Fibroblast of lung (primary cell): ENCODE data around the gene HSD11B1L.

Source experiments
- EZH2 ChIP-seq: IDR thresholded peaks from 2 replicates; pipeline ENCODE4 v1.5.1; 2012; ENCODE audit warnings: low read length, control low read depth, mild to moderate bottlenecking; ENCODE audit errors: missing control alignments
- TF ChIP-seq, protein P1 (sequence below), 2 donors: IDR thresholded peaks in 1 of 2; conservative IDR thresholded peaks in 1 of 2; 1 replicate in 1 of 2; 2 replicates in 1 of 2; pipeline ENCODE4 v1.5.1; 2011 to 2012; ENCODE audit warnings: low read length in 2 of 2, control low read depth in 1 of 2, inconsistent platforms in 1 of 2, low read depth in 1 of 2, mild to moderate bottlenecking in 1 of 2

DNA sequence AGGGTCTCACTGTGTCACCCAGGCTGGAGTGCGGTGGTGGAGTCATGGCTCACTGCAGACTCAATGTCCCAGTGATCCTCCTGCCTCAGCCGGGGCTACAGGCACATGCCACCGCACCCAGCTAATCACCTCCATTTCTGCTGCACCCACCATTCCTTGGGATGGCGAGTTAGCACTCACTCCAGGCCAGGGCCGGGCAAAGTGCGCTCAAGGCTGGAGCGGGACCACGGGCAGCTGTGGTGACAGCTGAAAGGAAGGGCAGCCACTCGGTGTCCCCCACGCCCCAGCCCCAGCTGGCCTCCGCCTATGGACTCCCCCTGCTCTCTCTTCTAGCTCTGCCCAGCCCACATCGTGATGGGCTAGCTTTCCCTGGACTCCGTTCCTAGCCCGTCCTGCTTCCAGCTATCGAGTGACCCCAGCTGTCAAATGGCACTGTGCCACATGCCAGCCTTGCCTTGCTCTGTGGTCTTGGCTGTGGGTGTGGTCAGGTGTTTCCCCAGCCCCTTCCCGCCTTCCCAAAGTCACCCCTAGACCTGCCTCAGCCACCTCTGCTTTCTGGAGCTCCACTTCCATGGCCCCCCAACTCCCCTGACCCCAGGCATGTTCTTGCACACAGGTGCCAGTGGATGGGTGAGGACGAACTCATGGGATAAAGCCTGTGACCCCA is 4.6 kb upstream of the HSD11B1L start:
- no peak for TF ChIP-seq EZH2
- TF ChIP-seq, protein P1, sequence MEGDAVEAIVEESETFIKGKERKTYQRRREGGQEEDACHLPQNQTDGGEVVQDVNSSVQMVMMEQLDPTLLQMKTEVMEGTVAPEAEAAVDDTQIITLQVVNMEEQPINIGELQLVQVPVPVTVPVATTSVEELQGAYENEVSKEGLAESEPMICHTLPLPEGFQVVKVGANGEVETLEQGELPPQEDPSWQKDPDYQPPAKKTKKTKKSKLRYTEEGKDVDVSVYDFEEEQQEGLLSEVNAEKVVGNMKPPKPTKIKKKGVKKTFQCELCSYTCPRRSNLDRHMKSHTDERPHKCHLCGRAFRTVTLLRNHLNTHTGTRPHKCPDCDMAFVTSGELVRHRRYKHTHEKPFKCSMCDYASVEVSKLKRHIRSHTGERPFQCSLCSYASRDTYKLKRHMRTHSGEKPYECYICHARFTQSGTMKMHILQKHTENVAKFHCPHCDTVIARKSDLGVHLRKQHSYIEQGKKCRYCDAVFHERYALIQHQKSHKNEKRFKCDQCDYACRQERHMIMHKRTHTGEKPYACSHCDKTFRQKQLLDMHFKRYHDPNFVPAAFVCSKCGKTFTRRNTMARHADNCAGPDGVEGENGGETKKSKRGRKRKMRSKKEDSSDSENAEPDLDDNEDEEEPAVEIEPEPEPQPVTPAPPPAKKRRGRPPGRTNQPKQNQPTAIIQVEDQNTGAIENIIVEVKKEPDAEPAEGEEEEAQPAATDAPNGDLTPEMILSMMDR (conservative IDR thresholded peaks at IDR 0.05 in 1 of 2, IDR thresholded peaks at IDR 0.05 in 1 of 2; ENCODE audit: low read depth in 1 of 2, low read length in 2 of 2) = no peak
